Prostate gland (tissue), 2 donors: ENCODE results near the gene C9orf152. TPM values are rescaled to one million over a fixed set of nuclear protein-coding genes. Genes with fewer than 3 reads are reported as not detected.
A peak's percentile ranks its signal among the peaks of the same experiment; 100 is the strongest.
"Not testable (repeated sequence)": the region's sequence is repeated elsewhere in the genome, so short reads cannot be mapped to it uniquely, and the experiment has no call there.

ENCODE experiments used
- DNase-seq: peaks from one replicate; pipeline ENCODE4 v3.0.0-alpha.2; 2019; ENCODE audit warnings: low spot score
- H3K27ac ChIP-seq, 2 donors: fragments of 200-600 bp; sonication (generic); 2 replicates each; pipeline ENCODE4 v1.5.1; 2017 to 2019
- H3K27me3 ChIP-seq: fragments of 200-600 bp; sonication (generic); replicated peaks from 2 replicates; pipeline ENCODE4 v1.5.1; 2019; ENCODE audit not compliant: insufficient read depth
- H3K36me3 ChIP-seq, 2 donors: fragments of 200-600 bp; sonication (generic); 1 replicate in 1 of 2; 2 replicates in 1 of 2; pipeline versions ENCODE4 v1.5.1 to v1.8.1; 2017 to 2019
- H3K4me1 ChIP-seq: fragments of 200-600 bp; sonication (generic); replicated peaks from 2 replicates; pipeline ENCODE4 v1.5.1; 2019
- H3K4me3 ChIP-seq, 2 donors: fragments of 200-600 bp; sonication (generic); 2 replicates each; pipeline ENCODE4 v1.5.1; 2017 to 2019
- H3K9me3 ChIP-seq: fragments of 200-600 bp; sonication (generic); 2 replicates; pipeline ENCODE4 v1.5.1; 2017
- POLR2A ChIP-seq: fragments of 450-650 bp; IDR thresholded peaks from one replicate; pipeline ENCODE4 v1.6.1; 2016; ENCODE audit warnings: antibody characterized with exemption, mild to moderate bottlenecking
- POLR2AphosphoS5 ChIP-seq: sonication (generic); formaldehyde crosslinking; IDR thresholded peaks from one replicate; pipeline ENCODE4 v1.6.1; 2017; ENCODE audit warnings: antibody characterized with exemption
- WGBS: methylation state at CpG from one replicate; pipeline ENCODE4 v1.1.5; 2018; 5-methylcytosine and 5-hydroxymethylcytosine counted together
- intact Hi-C: fragments of 100-400 bp; cut with DNase I; formaldehyde crosslinking; loops from one replicate; pipeline ENCODE4 v1.14.2; 2022
- total RNA-seq, 2 donors: library from RNA; depleted of rRNA; stranded (reverse); fragments of >200 nt; gene quantifications; one replicate each; pipeline ENCODE4 v1.1.0, GENCODE V29; 2016
- TF ChIP-seq, protein P1 (sequence below), 4 experiments: fragments of 200-600 bp in 2 of 4; fragments of 450-650 bp in 2 of 4; sonication (generic) in 2 of 4; IDR thresholded peaks; 1 replicate in 3 of 4; 2 replicates in 1 of 4; pipeline ENCODE4 v1.5.1; 2016 to 2019; ENCODE audit warnings: antibody characterized with exemption in 4 of 4, mild to moderate bottlenecking in 2 of 4, moderate library complexity in 2 of 4

The C9orf152 gene
- total RNA-seq, 2 donors from 2014 or later: 9.0 to 32.6 TPM

DNA sequence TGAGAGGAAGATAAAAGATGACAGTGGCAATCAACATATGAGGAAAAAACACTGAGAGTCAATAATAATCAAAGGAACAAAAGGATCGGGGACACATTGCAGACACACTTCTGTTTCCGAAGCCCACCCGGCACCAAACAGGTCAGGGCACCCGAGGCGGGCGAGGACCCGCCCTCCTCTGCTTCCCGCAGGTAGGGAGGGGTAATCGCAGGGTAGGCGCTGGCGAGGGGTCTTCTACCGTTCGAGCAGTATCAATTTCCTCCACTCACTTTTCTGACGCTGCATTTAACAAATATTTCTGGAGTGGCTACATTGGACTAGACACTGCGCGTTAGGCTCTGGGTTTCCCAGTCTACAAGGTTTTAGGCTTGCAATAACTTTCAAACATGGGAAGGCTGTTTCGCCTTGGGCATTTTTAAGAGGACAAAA, 47.1 kb upstream of the C9orf152 start:
- WGBS: 3% methylated on average over 17 of the region's 17 CpGs
- intact Hi-C loops: loop anchor here (10.0 kb wide), 1 partner anchor 70 kb away; no protein-coding TSS in a partner anchor
- TF ChIP-seq POLR2AphosphoS5: no peak
- DNase-seq: peak; percentile 6
- Histone ChIP-seq H3K4me3 (peak overlapping the region; percentile 84 to 95), H3K27me3 (no peaks in the 10 kb centered on the region), H3K9me3 (no peaks in the 10 kb centered on the region), H3K27ac (peak overlapping the region; percentile 89 to 92), H3K36me3 (no peaks in the 10 kb centered on the region), H3K4me1 (no peaks in the 10 kb centered on the region)

DNA sequence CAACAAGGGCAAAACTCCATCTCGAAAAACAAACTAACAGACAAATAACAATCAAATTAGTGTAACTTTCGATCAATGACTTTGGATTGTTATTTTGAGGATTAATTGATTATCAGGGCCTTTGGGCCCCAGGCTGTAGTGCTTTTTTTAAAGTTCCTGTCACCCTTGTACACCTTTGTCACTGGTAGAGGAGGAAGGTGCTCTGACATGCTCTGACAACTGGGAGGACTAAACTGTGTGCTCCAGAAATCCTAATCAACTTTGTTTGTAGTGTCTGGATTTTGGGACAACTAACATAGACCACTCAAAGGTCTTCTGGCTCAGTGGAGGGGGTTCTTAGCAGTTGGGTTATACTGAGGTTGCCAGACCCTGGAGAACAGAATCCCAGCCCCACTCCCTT, 46.5 kb upstream of the C9orf152 start:
- Histone ChIP-seq H3K27ac (peak overlapping the region in 1 of 2 donors; percentile 92), H3K4me1 (no peaks in the 10 kb centered on the region)

DNA sequence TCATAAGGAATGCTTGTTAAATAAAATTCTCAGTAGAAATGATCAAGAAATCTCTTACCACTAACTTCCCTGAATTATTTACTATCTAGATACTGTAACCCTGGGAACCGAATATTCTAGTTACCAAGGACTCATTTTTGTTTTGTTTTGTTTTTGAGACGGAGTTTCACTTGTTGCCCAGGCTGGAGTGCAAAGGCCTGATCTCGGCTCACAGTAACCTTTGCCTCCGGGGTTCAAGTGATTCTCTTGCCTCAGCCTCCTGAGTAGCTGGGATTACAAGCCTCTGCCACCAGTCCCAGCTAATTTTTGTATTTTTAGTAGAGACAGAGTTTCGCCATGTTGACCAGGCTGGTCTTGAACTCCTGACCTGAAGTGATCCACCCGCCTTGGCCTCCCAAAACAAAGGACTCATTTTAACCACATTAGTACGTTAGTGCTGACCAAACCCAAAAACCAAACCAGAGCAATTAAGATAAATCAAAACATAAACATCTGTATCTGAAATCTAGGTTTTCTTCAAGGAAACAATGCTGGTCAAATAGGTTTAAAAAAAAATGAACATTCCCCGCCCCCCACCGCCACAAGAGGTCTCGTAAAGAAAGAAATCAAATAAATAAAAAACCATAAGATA, 44.7 kb upstream of the C9orf152 start:
- H3K36me3 ChIP-seq: no peaks in the 10 kb centered on the region
- no peak for DNase-seq
- no peak overlapping the region for H3K4me3 ChIP-seq
- TF ChIP-seq, protein P1, sequence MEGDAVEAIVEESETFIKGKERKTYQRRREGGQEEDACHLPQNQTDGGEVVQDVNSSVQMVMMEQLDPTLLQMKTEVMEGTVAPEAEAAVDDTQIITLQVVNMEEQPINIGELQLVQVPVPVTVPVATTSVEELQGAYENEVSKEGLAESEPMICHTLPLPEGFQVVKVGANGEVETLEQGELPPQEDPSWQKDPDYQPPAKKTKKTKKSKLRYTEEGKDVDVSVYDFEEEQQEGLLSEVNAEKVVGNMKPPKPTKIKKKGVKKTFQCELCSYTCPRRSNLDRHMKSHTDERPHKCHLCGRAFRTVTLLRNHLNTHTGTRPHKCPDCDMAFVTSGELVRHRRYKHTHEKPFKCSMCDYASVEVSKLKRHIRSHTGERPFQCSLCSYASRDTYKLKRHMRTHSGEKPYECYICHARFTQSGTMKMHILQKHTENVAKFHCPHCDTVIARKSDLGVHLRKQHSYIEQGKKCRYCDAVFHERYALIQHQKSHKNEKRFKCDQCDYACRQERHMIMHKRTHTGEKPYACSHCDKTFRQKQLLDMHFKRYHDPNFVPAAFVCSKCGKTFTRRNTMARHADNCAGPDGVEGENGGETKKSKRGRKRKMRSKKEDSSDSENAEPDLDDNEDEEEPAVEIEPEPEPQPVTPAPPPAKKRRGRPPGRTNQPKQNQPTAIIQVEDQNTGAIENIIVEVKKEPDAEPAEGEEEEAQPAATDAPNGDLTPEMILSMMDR (IDR thresholded peaks at IDR 0.05): no peak
- TF ChIP-seq POLR2A: no peak
- TF ChIP-seq POLR2AphosphoS5: no peak
- H3K27me3 ChIP-seq: no peaks in the 10 kb centered on the region
- WGBS: 91% methylated on average over 10 of the region's 10 CpGs
- H3K27ac ChIP-seq: no peak overlapping the region
- intact Hi-C loops: loop anchor here (10.0 kb wide), 1 partner anchor 68 kb away; no protein-coding TSS in a partner anchor
- no peaks in the 10 kb centered on the region for H3K9me3 ChIP-seq
- peaks cover 3% of the 10 kb centered on the region for H3K4me1 ChIP-seq

More for the DNA sequence above, 46.5 kb upstream of the C9orf152 start:
- intact Hi-C loops: loop anchor here (10.0 kb wide), 1 partner anchor 70 kb away; no protein-coding TSS in a partner anchor
- no peaks in the 10 kb centered on the region for H3K36me3 ChIP-seq
- H3K4me3 ChIP-seq: peak overlapping the region in 1 of 2 donors; percentile 95
- no peak for TF ChIP-seq POLR2AphosphoS5
- TF ChIP-seq POLR2A: no peak
- TF ChIP-seq, protein P1 (IDR thresholded peaks at IDR 0.05): no peak
- no peak for DNase-seq
- 93% methylated on average over 2 of the region's 2 CpGs for WGBS
- H3K9me3 ChIP-seq: no peaks in the 10 kb centered on the region
- no peaks in the 10 kb centered on the region for H3K27me3 ChIP-seq

DNA sequence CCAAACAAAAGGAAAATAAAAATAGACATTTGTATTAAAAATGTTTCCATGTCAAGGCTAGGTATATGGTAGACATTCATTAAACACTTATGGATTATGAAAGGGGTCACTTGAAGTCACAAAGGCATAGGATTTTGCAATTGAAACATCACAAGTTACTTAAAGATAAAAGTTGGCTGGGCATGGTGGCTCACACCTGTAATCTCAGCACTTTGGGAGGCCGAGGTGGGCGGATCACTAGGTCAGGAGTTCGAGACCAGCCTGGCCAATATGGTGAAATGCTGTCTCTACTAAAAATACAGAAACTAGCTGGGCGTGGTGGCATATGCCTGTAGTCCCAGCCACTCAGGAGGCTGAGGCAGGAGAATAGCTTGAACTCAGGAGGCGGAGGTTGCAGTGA, 43.8 kb upstream of the C9orf152 start:
- H3K4me3 ChIP-seq, H3K4me1 ChIP-seq, H3K27me3 ChIP-seq, H3K27ac ChIP-seq, H3K9me3 ChIP-seq, DNase-seq, H3K36me3 ChIP-seq: not testable (repeated sequence)
- intact Hi-C loops: loop anchor here (10.0 kb wide), 1 partner anchor 67 kb away; no protein-coding TSS in a partner anchor
- WGBS: 96% methylated on average over 5 of the region's 5 CpGs

DNA sequence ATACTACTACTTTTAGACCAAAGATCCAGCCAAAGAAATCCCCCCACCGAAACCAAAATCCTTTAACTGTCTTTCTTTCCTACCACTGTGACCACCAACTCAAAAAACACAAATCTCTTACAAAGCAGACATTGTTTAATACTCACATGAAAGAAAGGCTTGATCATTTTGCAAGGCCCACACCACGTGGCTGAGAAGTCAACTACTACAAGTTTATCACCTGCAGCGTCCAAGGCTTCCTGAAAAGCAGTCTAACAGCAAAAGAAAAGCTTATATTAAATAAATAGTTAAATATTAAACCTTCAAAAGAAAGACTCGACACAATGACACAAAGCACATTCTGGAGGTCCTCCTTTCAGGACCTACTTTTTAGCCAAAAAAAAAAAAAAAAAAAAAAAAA, 43.3 kb upstream of the C9orf152 start:
- H3K27me3 ChIP-seq: no peaks in the 10 kb centered on the region
- no peaks in the 10 kb centered on the region for H3K36me3 ChIP-seq
- no peak overlapping the region for H3K4me3 ChIP-seq
- 55% methylated on average over 4 of the region's 4 CpGs for WGBS
- peaks cover 3% of the 10 kb centered on the region for H3K4me1 ChIP-seq
- intact Hi-C loops: loop anchor here (10.0 kb wide), 1 partner anchor 66 kb away; no protein-coding TSS in a partner anchor
- H3K9me3 ChIP-seq: no peaks in the 10 kb centered on the region
- H3K27ac ChIP-seq: no peak overlapping the region
- TF ChIP-seq POLR2AphosphoS5 (no peak), POLR2A (no peak)
- TF ChIP-seq, protein P1 (IDR thresholded peaks at IDR 0.05): no peak
- DNase-seq: no peak

DNA sequence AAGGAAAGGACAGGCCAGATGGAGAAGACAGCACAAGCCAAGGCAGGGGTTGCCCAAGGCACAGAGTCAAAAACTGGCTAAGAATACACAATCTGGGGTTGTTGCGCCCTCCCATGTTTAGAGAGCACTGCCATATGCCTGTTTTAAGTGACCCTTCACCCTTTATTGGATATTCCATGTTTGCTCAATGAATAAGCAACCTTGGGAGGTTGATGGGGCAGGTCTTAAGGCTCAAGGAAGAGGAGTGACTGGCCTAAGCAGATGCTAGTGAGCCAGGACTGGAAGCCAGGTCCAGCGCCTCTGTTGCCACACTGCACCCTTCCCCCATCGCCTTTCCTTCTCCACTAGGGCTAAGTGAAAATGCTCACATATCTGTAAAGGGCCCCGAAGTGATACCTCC, 41.6 kb upstream of the C9orf152 start:
- H3K9me3 ChIP-seq: no peaks in the 10 kb centered on the region
- peaks cover 3% of the 10 kb centered on the region for H3K4me1 ChIP-seq
- H3K36me3 ChIP-seq: no peaks in the 10 kb centered on the region
- TF ChIP-seq, protein P1 (IDR thresholded peaks at IDR 0.05): no peak
- no peak for TF ChIP-seq POLR2AphosphoS5
- no peak for TF ChIP-seq POLR2A
- 98% methylated on average over 4 of the region's 4 CpGs for WGBS
- no peak for DNase-seq
- H3K27me3 ChIP-seq: no peaks in the 10 kb centered on the region
- intact Hi-C loops: loop anchor here (10.0 kb wide), 1 partner anchor 65 kb away; no protein-coding TSS in a partner anchor
- H3K27ac ChIP-seq: no peak overlapping the region
- no peak overlapping the region for H3K4me3 ChIP-seq
